Choroid plexus epithelial cell (primary cell): ENCODE measurements around the gene FLNC.

Source experiments
- DNase-seq: peaks from one replicate; pipeline ENCODE4 v3.0.0-alpha.2; 2010; ENCODE audit warnings: low read depth
- H3K4me3 ChIP-seq: 2 replicates; pipeline ENCODE4 v1.5.1; 2011; ENCODE audit warnings: low read depth, mild to moderate bottlenecking, control low read depth, low read length, moderate library complexity
- TF ChIP-seq, protein P1 (sequence below): conservative IDR thresholded peaks from 2 replicates; pipeline ENCODE4 v1.5.1; 2011; ENCODE audit warnings: low read depth, mild to moderate bottlenecking, control low read depth, inconsistent platforms, low read length, moderate library complexity

FLNC gene

DNA sequence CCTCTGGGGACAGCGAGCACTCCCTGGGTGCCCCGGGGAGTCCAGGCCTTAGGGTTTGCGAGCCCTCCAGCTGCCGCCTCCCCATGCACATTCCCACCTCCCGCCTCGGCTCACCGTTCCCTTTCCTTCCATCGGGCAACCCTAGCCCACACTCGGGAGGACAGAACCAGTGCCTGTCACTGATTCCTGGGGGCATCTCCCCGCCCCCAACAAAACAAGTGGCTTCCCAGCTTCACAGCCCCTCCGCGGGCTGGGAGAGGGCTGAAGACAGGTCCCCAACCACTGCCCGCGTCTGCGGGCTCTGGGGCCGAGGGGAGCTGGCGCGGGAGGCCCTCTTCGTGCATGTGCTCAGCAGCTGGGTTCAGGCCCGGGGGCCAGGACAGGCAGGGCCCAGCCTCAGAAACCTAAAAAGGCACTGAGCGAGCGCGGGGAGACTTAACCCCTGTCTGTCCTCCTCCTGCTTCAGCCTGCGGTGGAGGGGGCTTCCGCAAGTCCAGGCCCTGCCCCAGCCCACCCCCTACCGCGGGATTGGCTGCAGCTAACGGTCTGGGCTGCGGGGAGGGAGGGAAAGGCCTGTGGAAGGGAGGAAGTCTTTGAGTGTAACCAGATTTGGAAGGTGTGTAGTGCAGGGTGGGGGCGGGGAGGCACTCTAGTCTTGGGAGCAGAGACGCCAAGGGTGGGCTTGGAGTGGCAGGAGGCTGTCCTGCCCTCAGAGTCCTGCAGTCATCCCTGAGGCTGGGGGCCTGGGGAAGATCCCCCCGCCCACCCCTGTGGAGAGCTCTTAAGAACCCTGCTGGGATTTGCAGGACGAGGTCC lies 1.2 kb downstream of the FLNC start:
- DNase-seq = peak; percentile 66
- H3K4me3 ChIP-seq = peak overlapping the region; percentile 69
- TF ChIP-seq, protein P1, sequence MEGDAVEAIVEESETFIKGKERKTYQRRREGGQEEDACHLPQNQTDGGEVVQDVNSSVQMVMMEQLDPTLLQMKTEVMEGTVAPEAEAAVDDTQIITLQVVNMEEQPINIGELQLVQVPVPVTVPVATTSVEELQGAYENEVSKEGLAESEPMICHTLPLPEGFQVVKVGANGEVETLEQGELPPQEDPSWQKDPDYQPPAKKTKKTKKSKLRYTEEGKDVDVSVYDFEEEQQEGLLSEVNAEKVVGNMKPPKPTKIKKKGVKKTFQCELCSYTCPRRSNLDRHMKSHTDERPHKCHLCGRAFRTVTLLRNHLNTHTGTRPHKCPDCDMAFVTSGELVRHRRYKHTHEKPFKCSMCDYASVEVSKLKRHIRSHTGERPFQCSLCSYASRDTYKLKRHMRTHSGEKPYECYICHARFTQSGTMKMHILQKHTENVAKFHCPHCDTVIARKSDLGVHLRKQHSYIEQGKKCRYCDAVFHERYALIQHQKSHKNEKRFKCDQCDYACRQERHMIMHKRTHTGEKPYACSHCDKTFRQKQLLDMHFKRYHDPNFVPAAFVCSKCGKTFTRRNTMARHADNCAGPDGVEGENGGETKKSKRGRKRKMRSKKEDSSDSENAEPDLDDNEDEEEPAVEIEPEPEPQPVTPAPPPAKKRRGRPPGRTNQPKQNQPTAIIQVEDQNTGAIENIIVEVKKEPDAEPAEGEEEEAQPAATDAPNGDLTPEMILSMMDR = no peak

DNA sequence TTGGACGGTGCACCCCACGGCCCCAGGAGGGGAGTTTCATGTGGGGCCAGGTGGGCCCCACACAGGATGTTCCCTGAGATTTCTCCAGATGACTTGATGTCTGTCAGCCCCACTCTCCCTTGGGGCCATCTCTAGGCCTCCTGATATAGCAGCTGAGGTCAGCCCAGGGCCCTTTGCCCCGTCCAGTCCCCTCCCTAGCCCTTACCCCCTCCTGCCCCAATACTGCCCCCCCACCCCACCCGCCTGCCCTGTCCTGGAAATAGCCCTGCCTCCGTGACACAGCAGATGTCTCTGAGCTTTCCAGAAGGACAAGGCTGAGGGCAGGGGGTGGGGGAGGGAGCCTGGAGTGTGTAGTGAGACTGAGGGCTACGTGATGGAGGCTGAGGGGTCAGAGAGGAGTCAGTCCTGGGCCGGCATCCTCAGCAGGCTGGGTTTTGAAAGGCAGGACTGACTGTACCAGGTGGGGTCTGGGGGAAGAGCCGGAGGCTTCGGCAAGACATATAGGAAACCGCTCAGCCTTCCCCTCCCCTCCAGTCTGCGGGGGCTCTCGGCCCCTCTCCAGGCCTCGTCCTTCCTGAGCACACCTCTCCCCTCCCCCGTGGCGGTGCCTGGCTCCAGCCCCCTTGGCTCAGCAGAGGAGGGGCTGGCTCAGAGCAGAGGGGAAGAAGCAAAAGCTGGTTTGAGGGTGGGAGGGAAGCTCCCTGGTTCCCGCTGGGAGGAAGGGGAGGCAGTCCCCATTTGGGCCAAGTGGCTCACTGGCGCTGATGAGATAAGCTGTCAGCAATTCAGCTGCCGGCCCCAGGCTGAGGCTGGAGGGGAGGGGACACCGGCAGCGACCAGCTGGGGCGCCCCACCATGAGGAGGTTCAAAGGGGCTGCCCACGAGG lies 2.0 kb downstream of the FLNC start:
- peak overlapping the region; percentile 69 for H3K4me3 ChIP-seq
- TF ChIP-seq, protein P1 = no peak
- DNase-seq = peak; percentile 63

DNA sequence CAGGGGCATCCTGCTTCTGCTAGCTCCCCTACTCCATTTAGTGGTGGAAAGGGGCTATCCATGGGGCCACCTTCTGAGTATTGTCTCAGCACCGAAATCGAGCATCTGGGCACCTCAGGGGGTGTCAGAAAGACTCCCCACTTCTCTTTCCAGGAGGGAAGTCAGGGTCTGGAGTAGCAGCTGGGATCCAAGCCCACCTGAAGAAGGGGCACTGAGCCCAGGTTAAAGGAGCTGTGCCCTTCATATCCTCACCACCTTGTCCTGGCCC lies 2.6 kb downstream of the FLNC start:
- DNase-seq = no peak
- TF ChIP-seq, protein P1 = no peak
- peak overlapping the region; percentile 69 for H3K4me3 ChIP-seq

DNA sequence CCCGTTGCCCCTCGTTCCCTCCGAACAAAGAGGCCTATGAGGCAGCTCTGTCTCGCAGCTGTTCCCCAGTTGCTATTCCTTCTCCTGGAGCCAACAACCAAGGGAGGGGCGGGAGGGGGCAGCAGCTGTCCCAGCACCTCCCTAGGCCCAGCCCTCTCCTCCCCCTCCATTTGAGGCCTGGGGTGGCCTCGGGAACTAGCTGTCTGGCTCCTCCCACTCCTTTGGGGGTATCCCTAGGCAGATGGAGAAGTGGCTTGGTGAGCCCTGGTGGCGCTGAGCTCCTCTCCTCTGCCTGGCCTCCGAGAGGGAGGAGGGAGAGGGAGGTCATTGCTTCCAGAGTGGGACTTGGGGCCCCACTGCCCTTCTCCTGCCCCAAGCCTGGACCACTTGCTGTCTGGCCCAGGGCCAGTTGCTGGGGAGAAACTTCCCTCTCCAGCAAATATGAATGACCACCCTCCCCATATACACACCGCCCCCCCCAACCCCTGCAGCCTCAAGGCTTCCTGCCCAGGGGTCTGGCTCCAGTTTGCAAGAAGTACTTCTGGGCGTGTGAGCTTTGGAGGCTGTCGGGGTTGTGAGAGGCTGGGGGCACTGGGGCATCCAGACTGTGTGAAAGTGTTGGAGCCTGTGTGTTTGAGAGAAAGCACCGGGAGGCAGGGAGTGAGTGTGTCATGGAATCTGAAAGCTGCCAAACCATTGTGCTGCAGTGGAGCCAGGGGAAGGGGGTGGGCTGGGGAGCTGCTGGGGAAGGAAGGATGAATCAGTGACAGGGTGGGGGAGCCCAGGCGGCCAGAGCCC lies 3.1 kb downstream of the FLNC start:
- TF ChIP-seq, protein P1 = no peak
- H3K4me3 ChIP-seq = peak overlapping the region; percentile 69
- peak; percentile 86 for DNase-seq

DNA sequence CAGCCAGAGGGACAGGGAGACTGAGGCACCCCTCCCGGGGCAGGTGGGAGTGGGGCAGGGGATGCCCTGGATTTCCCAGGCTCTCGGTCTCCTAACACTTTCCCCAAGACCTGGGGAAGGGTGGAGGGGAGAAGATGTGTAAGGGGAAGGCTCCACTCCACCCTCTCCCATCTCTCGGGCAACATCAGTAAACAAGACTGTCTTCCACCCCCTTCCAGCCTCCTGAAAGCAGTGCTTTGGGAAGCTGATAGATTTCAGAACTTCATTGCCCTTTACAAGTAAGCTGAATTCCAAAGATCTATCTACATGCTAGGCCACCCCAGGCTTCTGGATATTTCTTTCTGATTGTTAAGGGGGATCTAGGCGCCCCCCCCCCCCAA lies 3.7 kb downstream of the FLNC start:
- peak; percentile 50 for DNase-seq
- H3K4me3 ChIP-seq = no peak overlapping the region
- TF ChIP-seq, protein P1 = no peak

DNA sequence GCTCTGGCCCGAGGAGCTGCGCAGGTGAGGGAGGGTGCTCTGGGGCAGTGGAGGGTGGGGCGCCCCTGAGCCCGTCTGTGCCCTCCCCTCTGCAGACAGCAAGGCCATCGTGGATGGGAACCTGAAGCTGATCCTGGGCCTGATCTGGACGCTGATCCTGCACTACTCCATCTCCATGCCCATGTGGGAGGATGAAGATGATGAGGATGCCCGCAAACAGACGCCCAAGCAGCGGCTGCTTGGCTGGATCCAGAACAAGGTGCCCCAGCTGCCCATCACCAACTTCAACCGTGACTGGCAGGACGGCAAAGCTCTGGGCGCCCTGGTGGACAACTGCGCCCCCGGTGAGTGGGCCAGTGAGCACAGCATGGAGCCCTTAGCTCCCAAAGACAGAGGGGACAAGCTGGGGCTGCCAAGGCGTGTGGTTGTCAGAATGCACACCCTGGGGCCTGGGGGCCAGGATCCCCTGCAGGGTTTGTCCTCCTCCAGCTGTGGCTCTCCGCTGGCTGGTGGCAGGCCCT lies 5.1 kb downstream of the FLNC start:
- TF ChIP-seq, protein P1 = no peak
- H3K4me3 ChIP-seq = no peak overlapping the region
- DNase-seq = no peak
